Small intestine (tissue), 7 donors: ENCODE measurements around the gene VNN1. TPM values are rescaled to one million over a fixed set of nuclear protein-coding genes. Genes with fewer than 3 reads are reported as not detected.

Experiments used
- DNase-seq, 2 donors: peaks; one replicate each; pipeline versions ENCODE4 v3.0.0 to v3.0.0-alpha.2; 2013
- FAIRE-seq: peaks from 2 replicates; lab custom pipeline; 2012; peaks lifted over from hg19 to GRCh38; lab: Jason Lieb, UNC
- H3K27ac ChIP-seq, 3 donors: one replicate each; pipeline ENCODE4 v1.5.1; 2013; ENCODE audit warnings: low read length in 2 of 3, mild to moderate bottlenecking in 2 of 3, control low read depth in 1 of 3, inconsistent platforms in 1 of 3, low read depth in 1 of 3, moderate library complexity in 1 of 3
- H3K27me3 ChIP-seq, 3 donors: one replicate each; pipeline ENCODE4 v1.6.1; 2013; ENCODE audit warnings: low read length in 3 of 3, inconsistent platforms in 1 of 3; ENCODE audit not compliant: control insufficient read depth in 3 of 3, insufficient read depth in 3 of 3
- H3K36me3 ChIP-seq, 3 donors: one replicate each; pipeline ENCODE4 v1.6.1; 2013; ENCODE audit warnings: low read length in 3 of 3, inconsistent platforms in 1 of 3, low read depth in 1 of 3, mild to moderate bottlenecking in 1 of 3, moderate library complexity in 1 of 3; ENCODE audit not compliant: control insufficient read depth in 3 of 3, insufficient read depth in 2 of 3
- H3K4me1 ChIP-seq, 3 donors: one replicate each; pipeline ENCODE4 v1.6.1; 2013; ENCODE audit warnings: low read length in 2 of 3, inconsistent platforms in 1 of 3, low read depth in 1 of 3, mild to moderate bottlenecking in 1 of 3, moderate library complexity in 1 of 3; ENCODE audit not compliant: control insufficient read depth in 3 of 3, insufficient read depth in 2 of 3
- H3K4me3 ChIP-seq, 3 donors: one replicate each; pipeline ENCODE4 v1.5.1; 2013; ENCODE audit warnings: low read length in 3 of 3, control low read depth in 1 of 3, inconsistent platforms in 1 of 3, low read depth in 1 of 3, mild to moderate bottlenecking in 1 of 3, moderate library complexity in 1 of 3
- H3K9me3 ChIP-seq, 2 donors: one replicate each; pipeline ENCODE4 v1.6.1; 2013; ENCODE audit warnings: low read depth in 1 of 2, low read length in 1 of 2; ENCODE audit not compliant: control insufficient read depth in 2 of 2, insufficient read depth in 1 of 2
- WGBS, 3 donors: extraction: QIAGEN DNeasy Blood & Tissue Kit; methylation state at CpG; one replicate each; pipeline ENCODE4 v1.1.7; 2013; 5-methylcytosine and 5-hydroxymethylcytosine counted together
- polyA plus RNA-seq, 4 donors: library from polyadenylated mRNA; stranded (reverse) in 3 of 4; unstranded in 1 of 4; fragments of 200-250 nt in 3 of 4; fragments of 120-200 nt in 1 of 4; gene quantifications; one replicate each; pipeline versions ENCODE4 v1.2.1 to v1.2.3, GENCODE V29; 2013
- donor health status: healthy with polysubstance abuse.
- donor health status: control.
- donor health status: control.
- donor health status: Bipolar disorder and iron deficiency.
- donor health status: healthy.

VNN1 gene
- polyA plus RNA-seq, 4 donors: 3.2 to 268 (median 154) TPM

DNA sequence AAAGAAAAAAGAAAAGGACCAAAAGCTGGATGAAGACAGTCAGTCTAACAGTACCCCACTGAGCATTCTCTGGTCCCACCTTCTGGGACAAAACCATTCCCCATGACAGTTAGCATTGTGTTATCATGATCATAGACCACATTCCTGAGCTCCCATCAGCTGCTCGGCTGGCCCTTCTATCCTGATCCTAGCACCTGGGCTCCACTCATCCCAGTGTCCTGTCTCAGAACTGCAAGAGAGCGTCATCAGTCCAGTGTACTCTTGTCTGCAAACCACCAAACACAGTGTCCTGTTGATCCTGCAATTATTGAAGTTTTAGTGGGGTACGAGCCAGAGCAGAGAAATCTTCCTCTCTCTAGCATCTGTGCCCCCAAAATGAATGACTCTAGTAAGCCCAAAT, 38.9 kb downstream of the VNN1 start:
- WGBS, 3 donors: 78 to 93% (median 87%) methylated on average over 3 of the region's 3 CpGs
- H3K36me3 ChIP-seq: no peaks in the 10 kb centered on the region
- DNase-seq (no peak), FAIRE-seq (no peak)
- H3K27me3 ChIP-seq: no peaks in the 10 kb centered on the region
- no peak overlapping the region for H3K27ac ChIP-seq
- no peaks in the 10 kb centered on the region for H3K9me3 ChIP-seq
- peaks cover 2 to 19% (median 12%) of the 10 kb centered on the region in 3 donors for H3K4me1 ChIP-seq
- no peak overlapping the region for H3K4me3 ChIP-seq

DNA sequence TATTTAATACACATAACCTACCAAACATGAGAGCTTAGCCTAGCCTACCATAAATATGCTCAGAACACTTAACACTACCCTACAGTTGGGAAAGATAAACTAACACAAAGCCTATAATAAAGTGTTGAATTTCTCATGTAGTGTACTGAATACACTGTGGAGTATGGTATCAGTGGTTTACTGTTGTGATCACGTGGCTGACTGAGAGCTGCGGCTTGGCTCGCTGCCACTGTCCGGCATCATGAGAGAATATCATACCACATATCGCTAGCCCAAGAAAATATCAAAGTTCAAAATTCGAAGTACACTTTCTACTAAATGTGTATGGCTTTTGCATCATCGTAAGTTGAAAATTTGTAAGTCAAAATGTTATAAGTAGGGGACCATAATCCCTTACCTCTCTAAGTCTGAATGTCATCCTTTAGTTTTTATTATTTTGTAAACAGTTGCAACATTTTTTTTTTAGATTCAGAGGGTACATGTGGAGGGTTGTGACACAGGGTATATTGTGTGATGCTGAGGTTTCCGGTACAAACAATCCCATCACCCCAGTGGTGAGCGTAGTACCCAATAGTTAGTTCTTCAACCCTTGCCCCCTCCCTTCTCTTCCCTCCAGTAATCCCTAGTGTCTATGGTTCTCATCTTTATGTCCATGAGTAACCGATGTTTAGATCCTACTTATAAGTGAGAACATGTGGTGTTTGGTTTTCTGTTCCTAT, 40.3 kb downstream of the VNN1 start:
- WGBS, 3 donors: 44 to 67% (median 53%) methylated on average over 10 of the region's 10 CpGs

DNA sequence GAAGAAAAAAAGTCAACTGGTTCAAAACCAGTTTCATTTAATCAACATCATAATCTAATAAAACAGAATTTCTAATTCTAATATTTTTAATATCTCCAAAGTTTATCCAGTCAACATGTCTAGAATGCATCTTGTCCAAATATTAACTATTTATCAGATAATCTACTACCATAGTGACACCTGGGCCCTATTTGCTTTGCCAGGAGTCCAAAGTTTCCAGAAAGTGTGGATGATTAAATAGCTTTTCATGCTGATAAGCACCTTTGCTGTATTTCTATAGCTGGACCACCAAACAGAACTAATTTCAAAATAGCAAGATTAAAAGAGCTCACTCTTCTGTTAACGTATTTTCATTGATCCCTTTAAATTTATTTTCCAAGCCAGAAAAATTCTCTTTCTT, 42.6 kb downstream of the VNN1 start:
- Histone ChIP-seq H3K4me3 (no peak overlapping the region), H3K27ac (peak overlapping the region in 1 of 3 donors; percentile 52), H3K36me3 (no peaks in the 10 kb centered on the region), H3K4me1 (peaks cover 2 to 19% (median 10%) of the 10 kb centered on the region in 3 donors), H3K9me3 (no peaks in the 10 kb centered on the region), H3K27me3 (no peaks in the 10 kb centered on the region)
- DNase-seq (peak; percentile 23 to 74), FAIRE-seq (peak; percentile 33)
- WGBS, 3 donors: 17 to 75% (median 23%) methylated on average over 1 of the region's 1 CpG

More for the DNA sequence above, 40.3 kb downstream of the VNN1 start:
- H3K9me3 ChIP-seq: no peaks in the 10 kb centered on the region
- FAIRE-seq (peak; percentile 62), DNase-seq (peak; percentile 84 to 90)
- H3K4me3 ChIP-seq: no peak overlapping the region
- no peaks in the 10 kb centered on the region for H3K27me3 ChIP-seq
- peaks cover 2 to 19% (median 12%) of the 10 kb centered on the region in 3 donors for H3K4me1 ChIP-seq
- H3K36me3 ChIP-seq: no peaks in the 10 kb centered on the region
- peak overlapping the region in 1 of 3 donors; percentile 47 for H3K27ac ChIP-seq

DNA sequence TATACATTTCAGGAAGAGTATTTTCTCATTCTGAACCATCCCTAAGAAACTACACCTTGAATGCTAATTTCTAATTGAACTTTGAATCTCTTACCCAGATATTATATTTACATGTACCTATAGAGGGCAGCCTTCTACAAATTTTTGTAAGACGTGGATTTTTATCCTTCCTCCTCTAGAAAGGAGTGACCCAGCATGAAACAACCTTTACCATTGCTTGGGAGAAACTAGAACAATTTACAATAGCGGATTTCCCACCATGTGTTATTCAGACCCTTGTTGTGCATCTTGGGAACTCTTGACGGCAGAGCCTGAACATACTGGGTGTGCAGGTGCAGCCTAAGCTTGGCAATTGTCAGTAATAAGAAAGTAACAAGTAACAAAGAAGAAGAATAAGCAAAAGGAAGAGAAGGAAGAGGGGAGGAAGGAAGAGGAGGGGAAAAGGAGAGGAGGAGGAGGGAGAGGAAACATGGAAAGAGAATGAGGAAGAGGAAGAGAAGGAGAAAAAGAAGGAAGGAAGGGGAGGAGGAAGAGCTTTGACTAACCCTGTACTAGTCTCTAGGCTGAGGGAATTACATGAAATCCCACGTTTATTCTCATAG, 44.1 kb downstream of the VNN1 start:
- H3K9me3 ChIP-seq: no peaks in the 10 kb centered on the region
- H3K4me1 ChIP-seq: peaks cover 2 to 19% (median 8%) of the 10 kb centered on the region in 3 donors
- no peaks in the 10 kb centered on the region for H3K36me3 ChIP-seq
- DNase-seq (peak; percentile 64 to 74), FAIRE-seq (peak; percentile 30)
- 1 to 3% (median 2%) methylated on average over 4 of the region's 4 CpGs for WGBS, 3 donors
- H3K27ac ChIP-seq: peak overlapping the region in 2 of 3 donors; percentile 14 to 41
- H3K4me3 ChIP-seq: no peak overlapping the region
- no peaks in the 10 kb centered on the region for H3K27me3 ChIP-seq

DNA sequence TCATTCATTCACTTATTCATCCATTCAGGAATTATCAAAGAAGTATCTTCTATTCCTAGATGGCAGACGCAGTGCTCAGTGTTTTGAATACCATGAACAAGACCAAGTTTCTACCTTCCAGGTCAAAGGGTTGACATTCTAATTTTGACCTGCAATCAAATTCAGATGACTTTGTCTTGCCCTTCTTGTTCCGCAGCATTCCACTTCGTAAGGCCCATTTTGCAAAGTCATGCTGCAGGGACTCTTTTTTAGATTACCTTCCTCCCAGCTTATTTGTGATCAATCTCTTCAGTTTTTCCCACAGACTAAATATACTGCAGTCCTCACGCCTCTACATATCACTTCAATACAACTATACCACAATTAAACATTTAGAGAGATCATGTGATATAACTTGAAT, 47.7 kb downstream of the VNN1 start:
- no peaks in the 10 kb centered on the region for H3K36me3 ChIP-seq
- no peak overlapping the region for H3K4me3 ChIP-seq
- H3K4me1 ChIP-seq: no peaks in the 10 kb centered on the region
- no peaks in the 10 kb centered on the region for H3K27me3 ChIP-seq
- H3K9me3 ChIP-seq: no peaks in the 10 kb centered on the region
- DNase-seq (no peak), FAIRE-seq (no peak)
- H3K27ac ChIP-seq: no peak overlapping the region
- 72 to 92% (median 83%) methylated on average over 4 of the region's 4 CpGs for WGBS, 3 donors

DNA sequence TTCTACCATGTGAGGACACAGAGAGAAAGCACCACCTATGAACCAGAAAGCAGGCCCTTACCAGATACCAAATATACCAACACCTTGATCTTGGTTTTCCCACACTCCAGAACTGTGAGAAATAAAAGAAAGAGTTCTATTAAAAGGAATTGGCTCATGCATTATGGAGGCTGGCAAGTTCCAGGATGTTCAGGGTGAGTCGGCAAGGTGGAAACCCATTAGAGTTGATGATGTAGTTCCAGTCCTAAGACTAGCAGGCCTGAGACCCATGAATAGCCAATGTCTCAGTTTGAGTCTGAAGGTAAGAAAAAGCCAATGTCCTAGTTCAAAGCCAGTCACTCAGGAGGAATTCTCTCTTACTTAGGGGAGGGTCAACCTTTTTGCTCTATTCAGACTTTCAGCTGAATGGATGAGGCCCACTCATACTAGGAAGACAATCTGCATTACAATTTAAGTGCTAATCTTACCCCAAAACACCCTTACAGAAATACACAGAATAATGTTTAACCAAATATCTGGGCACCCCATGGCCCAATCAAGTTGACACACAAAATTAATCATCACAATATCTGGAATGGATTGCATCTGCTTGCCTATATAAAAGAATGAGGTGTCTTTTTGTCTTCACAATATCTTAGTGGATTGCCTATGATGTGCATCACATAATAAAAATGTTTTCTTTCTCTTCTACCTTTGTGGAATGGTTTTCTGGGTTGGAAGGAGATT, 49.4 kb downstream of the VNN1 start:
- Histone ChIP-seq H3K9me3 (no peaks in the 10 kb centered on the region), H3K27ac (no peak overlapping the region), H3K4me1 (no peaks in the 10 kb centered on the region), H3K27me3 (no peaks in the 10 kb centered on the region), H3K36me3 (no peaks in the 10 kb centered on the region), H3K4me3 (no peak overlapping the region)
- FAIRE-seq (no peak), DNase-seq (no peak)
- WGBS, 3 donors: 97 to 100% (median 99%) methylated on average over 1 of the region's 1 CpG

DNA sequence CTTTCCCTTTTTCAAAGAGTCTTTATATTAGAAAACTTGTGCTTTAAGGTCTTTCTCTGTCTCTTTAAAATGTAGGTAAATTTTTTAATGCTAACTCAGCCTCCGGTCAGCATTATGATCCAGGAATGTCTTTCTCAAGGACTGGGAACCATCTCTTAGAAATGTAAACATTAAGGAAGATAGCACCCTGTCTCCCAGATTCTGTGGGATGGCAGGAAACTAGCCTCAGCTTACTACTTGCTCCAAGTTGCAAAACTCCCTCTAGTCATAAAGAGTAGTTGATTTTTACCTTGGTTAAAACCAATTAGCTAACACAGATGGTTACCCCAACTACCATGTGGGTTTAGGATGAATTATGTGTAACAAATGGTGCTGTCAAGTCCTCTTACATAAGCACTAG, 50.2 kb downstream of the VNN1 start:
- WGBS, 3 donors: 72 to 90% (median 77%) methylated on average over 1 of the region's 1 CpG
- Histone ChIP-seq H3K36me3 (no peaks in the 10 kb centered on the region), H3K4me3 (no peak overlapping the region), H3K27me3 (no peaks in the 10 kb centered on the region), H3K27ac (no peak overlapping the region), H3K4me1 (no peaks in the 10 kb centered on the region), H3K9me3 (no peaks in the 10 kb centered on the region)
- FAIRE-seq (no peak), DNase-seq (no peak)

DNA sequence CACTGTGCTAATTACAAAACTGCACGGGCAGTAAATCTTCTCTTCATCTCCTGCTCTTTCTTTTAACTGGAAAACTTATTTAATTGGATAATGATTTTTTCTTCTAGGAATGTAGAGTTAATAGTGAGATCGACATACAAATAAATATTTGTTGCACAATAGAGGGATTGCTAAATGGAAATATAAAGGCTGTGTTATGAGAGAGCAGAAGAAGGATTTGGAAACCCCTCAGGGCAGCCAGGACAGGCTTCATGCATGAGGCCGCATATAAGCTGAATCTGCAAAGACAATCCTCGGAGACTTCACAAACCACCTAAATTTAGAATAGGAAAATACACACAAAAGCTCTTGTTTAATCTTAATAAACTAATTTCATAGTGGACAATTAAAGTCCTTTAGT, 51.9 kb downstream of the VNN1 start:
- 84 to 93% (median 91%) methylated on average over 4 of the region's 4 CpGs for WGBS, 3 donors
- H3K27me3 ChIP-seq: no peaks in the 10 kb centered on the region
- H3K4me3 ChIP-seq: no peak overlapping the region
- no peaks in the 10 kb centered on the region for H3K9me3 ChIP-seq
- FAIRE-seq (no peak), DNase-seq (no peak)
- no peak overlapping the region for H3K27ac ChIP-seq
- H3K36me3 ChIP-seq: no peaks in the 10 kb centered on the region
- no peaks in the 10 kb centered on the region for H3K4me1 ChIP-seq
